ENCODE data around the gene PRKG1. TPM values are rescaled to one million over a fixed set of nuclear protein-coding genes. Genes with fewer than 3 reads are reported as not detected.
"Not testable (repeated sequence)": the region's sequence is repeated elsewhere in the genome, so short reads cannot be mapped to it uniquely, and the experiment has no call there.

The PRKG1 gene
- total RNA-seq, 1 experiment from 2014 or later = not detected

GRCh38 chr10:51745397-51745796 is 671.1 kb downstream of the PRKG1 start:
- no peaks in the 10 kb centered on the region for H3K27me3 ChIP-seq (replicated peaks)
- no peak for DNase-seq (ENCODE audit: low read depth in 1 of 2, low spot score in 2 of 2)
- no peak overlapping the region for H3K4me3 ChIP-seq
- H3K9me3 ChIP-seq (replicated peaks) = no peaks in the 10 kb centered on the region
- no peaks in the 10 kb centered on the region for H3K4me1 ChIP-seq (replicated peaks)
- H3K27ac ChIP-seq = no peak overlapping the region
- no peaks in the 10 kb centered on the region for H3K36me3 ChIP-seq

DNA sequence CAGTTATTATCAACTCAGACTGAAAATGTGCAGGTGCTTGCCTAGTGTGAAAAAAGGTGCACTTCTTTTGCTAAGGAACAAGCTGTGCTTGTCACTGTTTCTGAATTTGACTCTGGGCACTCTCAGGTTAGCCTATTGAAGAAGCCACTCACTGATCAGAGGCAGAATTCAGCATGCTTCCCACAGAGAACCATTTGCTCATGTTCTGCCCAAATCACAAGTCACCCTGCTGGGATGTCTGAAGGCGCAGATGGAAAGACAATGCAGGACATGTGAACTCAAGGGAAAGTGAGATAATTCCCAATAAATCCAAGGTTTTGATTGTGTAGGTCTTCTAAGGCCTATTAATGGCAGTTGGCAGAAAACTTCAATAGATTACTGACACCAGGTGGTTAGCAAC is 672.9 kb downstream of the PRKG1 start:
- H3K36me3 ChIP-seq = no peaks in the 10 kb centered on the region
- H3K4me1 ChIP-seq (replicated peaks) = no peaks in the 10 kb centered on the region
- no peak for DNase-seq (ENCODE audit: low read depth in 1 of 2, low spot score in 2 of 2)
- no peaks in the 10 kb centered on the region for H3K27me3 ChIP-seq (replicated peaks)
- no peak overlapping the region for H3K27ac ChIP-seq
- no peaks in the 10 kb centered on the region for H3K9me3 ChIP-seq (replicated peaks)
- no peak overlapping the region for H3K4me3 ChIP-seq

GRCh38 chr10:51748959-51749358 is 674.7 kb downstream of the PRKG1 start:
- H3K27me3 ChIP-seq (replicated peaks) = no peaks in the 10 kb centered on the region
- H3K36me3 ChIP-seq = no peaks in the 10 kb centered on the region
- H3K4me1 ChIP-seq (replicated peaks) = no peaks in the 10 kb centered on the region
- no peaks in the 10 kb centered on the region for H3K9me3 ChIP-seq (replicated peaks)
- no peak overlapping the region for H3K27ac ChIP-seq
- no peak for DNase-seq (ENCODE audit: low read depth in 1 of 2, low spot score in 2 of 2)
- no peak overlapping the region for H3K4me3 ChIP-seq

DNA sequence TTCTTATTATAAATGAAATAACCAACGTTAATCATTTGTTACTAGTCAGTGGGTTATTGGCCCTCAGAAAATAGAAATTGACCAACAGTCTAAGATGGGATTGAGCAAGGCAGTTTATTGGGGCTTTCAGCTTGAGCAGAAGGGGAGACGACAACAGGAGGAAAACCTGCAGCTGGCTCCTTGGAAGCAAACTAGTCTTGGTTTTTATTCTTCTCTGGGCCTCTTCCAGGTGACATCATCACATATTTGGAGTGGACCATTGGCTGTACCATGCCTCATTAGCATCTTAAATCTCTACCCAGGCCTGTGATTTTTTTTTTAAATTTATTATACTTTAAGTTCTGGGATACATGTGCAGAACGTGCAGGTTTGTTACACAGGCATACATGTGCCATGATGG is 684.1 kb downstream of the PRKG1 start:
- no peaks in the 10 kb centered on the region for H3K4me1 ChIP-seq (replicated peaks)
- H3K36me3 ChIP-seq = no peaks in the 10 kb centered on the region
- H3K4me3 ChIP-seq = no peak overlapping the region
- no peak overlapping the region for H3K27ac ChIP-seq
- no peak for DNase-seq (ENCODE audit: low read depth in 1 of 2, low spot score in 2 of 2)
- no peaks in the 10 kb centered on the region for H3K9me3 ChIP-seq (replicated peaks)
- no peaks in the 10 kb centered on the region for H3K27me3 ChIP-seq (replicated peaks)

DNA sequence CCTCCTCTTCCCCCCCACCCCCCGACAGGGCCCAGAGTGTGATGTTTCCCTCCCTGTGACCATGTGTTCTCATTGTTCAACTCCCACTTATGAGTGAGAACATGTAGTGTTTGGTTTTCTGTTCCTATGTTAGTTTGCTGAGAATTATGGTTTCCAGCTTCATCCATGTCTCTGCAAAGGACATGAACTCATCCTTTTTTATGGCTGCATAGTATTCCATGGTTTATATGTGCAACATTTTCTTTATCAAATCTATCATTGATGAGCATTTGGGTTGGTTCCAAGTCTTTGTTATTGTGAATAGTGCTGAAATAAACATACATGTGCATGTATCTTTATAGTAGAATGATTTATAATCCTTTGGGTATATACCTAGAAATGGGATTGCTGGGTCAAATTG is 684.6 kb downstream of the PRKG1 start:
- not testable (repeated sequence) for H3K36me3 ChIP-seq; H3K27ac ChIP-seq; H3K4me1 ChIP-seq (replicated peaks); DNase-seq (ENCODE audit: low read depth in 1 of 2, low spot score in 2 of 2); H3K27me3 ChIP-seq (replicated peaks); H3K4me3 ChIP-seq; H3K9me3 ChIP-seq (replicated peaks)

DNA sequence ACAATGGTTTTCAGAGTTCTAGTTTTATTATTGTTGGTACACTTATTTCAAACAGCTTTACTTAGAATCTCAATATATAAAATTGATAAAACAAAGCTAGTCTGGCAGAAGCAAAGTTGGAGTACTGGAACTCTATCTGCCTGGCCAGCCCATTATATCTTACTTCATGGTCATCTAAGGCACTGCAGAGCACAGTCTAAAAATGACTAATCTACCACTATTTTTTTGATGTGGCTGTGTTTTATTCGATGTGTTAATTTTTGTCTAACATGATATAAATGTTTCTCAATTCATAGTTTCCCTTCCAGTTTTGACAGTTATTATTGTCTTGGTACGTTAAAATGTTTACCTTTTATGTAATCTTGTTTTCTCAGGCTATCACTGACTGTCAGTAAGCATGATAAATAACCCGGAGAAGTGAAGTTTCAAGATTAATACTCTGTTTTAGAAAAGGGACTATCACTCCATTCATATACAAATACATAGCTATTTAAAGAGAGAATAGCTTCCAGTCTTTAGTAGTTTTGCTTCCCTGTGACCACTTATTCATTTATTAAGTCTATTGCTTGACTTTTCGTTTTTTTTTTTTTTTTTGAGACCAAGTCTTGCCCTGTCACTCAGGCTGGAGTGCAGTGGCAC is 685.7 kb downstream of the PRKG1 start:
- Histone ChIP-seq H3K4me3 (no peak overlapping the region), H3K27me3 (replicated peaks) (no peaks in the 10 kb centered on the region), H3K4me1 (replicated peaks) (no peaks in the 10 kb centered on the region), H3K36me3 (no peaks in the 10 kb centered on the region), H3K9me3 (replicated peaks) (no peaks in the 10 kb centered on the region), H3K27ac (no peak overlapping the region)
- DNase-seq (ENCODE audit: low read depth in 1 of 2, low spot score in 2 of 2) = no peak

GRCh38 chr10:51760864-51761640 is 686.8 kb downstream of the PRKG1 start:
- H3K4me1 ChIP-seq (replicated peaks) = no peaks in the 10 kb centered on the region
- H3K27ac ChIP-seq = no peak overlapping the region
- no peaks in the 10 kb centered on the region for H3K27me3 ChIP-seq (replicated peaks)
- H3K9me3 ChIP-seq (replicated peaks) = no peaks in the 10 kb centered on the region
- DNase-seq (ENCODE audit: low read depth in 1 of 2, low spot score in 2 of 2) = no peak
- H3K4me3 ChIP-seq = no peak overlapping the region
- H3K36me3 ChIP-seq = no peaks in the 10 kb centered on the region

DNA sequence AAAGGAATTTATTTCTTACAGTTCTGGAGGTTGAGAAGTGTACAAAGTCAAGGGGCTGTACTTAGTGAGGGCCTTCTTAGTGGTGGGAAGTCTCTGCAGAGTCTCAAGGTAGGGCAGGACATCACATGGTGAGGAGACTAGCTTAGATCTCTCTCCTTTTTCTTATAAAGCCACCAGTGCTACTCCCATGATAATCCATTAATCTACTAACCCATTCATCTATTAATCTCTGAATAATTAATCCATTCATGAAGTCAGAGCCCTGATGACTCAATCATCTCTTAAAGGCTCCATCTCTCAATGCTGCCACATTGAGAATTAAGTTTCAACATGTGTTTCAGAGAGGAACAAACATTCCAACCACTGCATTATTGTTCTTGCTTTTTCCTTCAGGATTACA is 689.5 kb downstream of the PRKG1 start:
- Histone ChIP-seq H3K36me3 (no peaks in the 10 kb centered on the region), H3K27me3 (replicated peaks) (no peaks in the 10 kb centered on the region), H3K9me3 (replicated peaks) (no peaks in the 10 kb centered on the region), H3K4me3 (no peak overlapping the region), H3K27ac (no peak overlapping the region), H3K4me1 (replicated peaks) (no peaks in the 10 kb centered on the region)
- DNase-seq (ENCODE audit: low read depth in 1 of 2, low spot score in 2 of 2) = no peak

- Histone ChIP-seq H3K27me3 (replicated peaks) (no peaks in the 10 kb centered on the region), H3K9me3 (replicated peaks) (no peaks in the 10 kb centered on the region), H3K27ac (no peak overlapping the region), H3K4me1 (replicated peaks) (no peaks in the 10 kb centered on the region), H3K4me3 (no peak overlapping the region), H3K36me3 (no peaks in the 10 kb centered on the region)
- DNase-seq (ENCODE audit: low read depth in 1 of 2, low spot score in 2 of 2) = no peak
Observed at GRCh38 chr10:51765284-51765971, 691.1 kb downstream of the PRKG1 start.

DNA sequence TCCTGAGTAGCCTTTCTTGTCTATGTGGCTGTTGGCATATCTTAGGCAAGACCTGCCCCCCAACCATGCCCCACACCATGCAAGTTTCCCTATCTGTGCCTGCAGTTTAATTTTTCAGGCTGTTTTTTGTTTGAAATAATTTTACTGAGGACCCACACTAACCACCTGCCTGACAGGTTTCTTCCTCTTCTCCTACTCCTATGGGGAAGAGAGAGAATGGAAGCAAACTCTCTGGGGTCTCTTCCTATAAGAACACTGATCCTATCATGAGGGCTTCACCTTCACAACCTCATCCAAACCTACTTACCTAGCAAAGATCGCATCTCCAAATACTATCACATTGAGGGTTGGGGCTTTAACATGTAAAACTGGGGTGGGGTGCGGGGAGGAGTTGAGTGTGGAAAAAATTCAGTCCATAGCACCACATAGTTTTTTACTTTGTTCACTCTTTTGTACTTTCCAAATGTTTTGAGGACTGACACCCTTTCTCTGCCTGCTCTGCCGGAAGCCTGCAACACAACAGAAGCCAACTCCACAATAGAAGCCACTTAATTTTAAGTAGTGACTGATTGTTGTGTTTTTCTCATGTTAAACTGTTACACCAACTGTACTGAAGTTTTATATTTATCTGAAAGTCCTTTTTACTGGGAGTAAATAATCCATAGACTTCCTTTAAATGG is 692.3 kb downstream of the PRKG1 start:
- H3K4me1 ChIP-seq (replicated peaks) = no peaks in the 10 kb centered on the region
- H3K27ac ChIP-seq = no peak overlapping the region
- H3K36me3 ChIP-seq = no peaks in the 10 kb centered on the region
- H3K4me3 ChIP-seq = no peak overlapping the region
- H3K27me3 ChIP-seq (replicated peaks) = no peaks in the 10 kb centered on the region
- no peaks in the 10 kb centered on the region for H3K9me3 ChIP-seq (replicated peaks)
- DNase-seq (ENCODE audit: low read depth in 1 of 2, low spot score in 2 of 2) = no peak

DNA sequence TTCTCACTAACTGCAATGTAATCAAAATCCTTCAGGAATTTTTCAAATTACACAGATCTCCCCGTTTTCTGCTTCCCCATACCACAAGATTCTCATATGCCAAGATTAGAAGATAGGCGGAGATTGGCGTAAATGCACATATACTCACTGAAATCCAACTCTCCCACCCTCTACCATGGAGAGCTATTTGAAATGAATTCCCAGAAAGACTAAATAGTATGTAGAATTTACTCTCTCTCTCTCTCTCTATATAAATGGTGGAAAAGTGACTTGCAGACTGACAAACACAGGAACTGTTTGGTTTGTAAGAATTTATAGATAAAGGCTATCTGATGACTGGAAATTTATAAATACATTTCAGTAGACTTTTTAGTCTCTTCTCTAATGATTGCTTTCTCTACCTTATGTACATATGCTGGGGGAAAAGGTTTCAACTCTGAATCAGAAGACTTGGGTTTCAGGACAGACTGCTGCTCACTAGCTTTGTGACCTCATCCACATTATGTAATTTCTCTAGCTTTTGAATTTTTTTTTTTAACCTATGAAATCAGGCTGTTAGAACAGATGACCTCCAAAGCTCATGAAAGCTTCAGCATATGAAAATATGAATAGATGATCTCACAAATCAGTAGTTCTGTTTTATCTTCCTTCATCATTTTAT is 692.9 kb downstream of the PRKG1 start:
- H3K9me3 ChIP-seq (replicated peaks) = no peaks in the 10 kb centered on the region
- no peak overlapping the region for H3K27ac ChIP-seq
- H3K36me3 ChIP-seq = no peaks in the 10 kb centered on the region
- no peak overlapping the region for H3K4me3 ChIP-seq
- no peaks in the 10 kb centered on the region for H3K27me3 ChIP-seq (replicated peaks)
- no peak for DNase-seq (ENCODE audit: low read depth in 1 of 2, low spot score in 2 of 2)
- no peaks in the 10 kb centered on the region for H3K4me1 ChIP-seq (replicated peaks)

GRCh38 chr10:51768886-51769465 is 694.7 kb downstream of the PRKG1 start:
- no peaks in the 10 kb centered on the region for H3K4me1 ChIP-seq (replicated peaks)
- no peak for DNase-seq (ENCODE audit: low read depth in 1 of 2, low spot score in 2 of 2)
- no peaks in the 10 kb centered on the region for H3K9me3 ChIP-seq (replicated peaks)
- H3K27me3 ChIP-seq (replicated peaks) = no peaks in the 10 kb centered on the region
- H3K4me3 ChIP-seq = no peak overlapping the region
- no peaks in the 10 kb centered on the region for H3K36me3 ChIP-seq
- H3K27ac ChIP-seq = no peak overlapping the region

GRCh38 chr10:51770709-51771108 is 696.4 kb downstream of the PRKG1 start:
- Histone ChIP-seq H3K4me1 (replicated peaks) (no peaks in the 10 kb centered on the region), H3K36me3 (no peaks in the 10 kb centered on the region), H3K27me3 (replicated peaks) (no peaks in the 10 kb centered on the region), H3K9me3 (replicated peaks) (no peaks in the 10 kb centered on the region), H3K4me3 (no peak overlapping the region), H3K27ac (no peak overlapping the region)
- no peak for DNase-seq (ENCODE audit: low read depth in 1 of 2, low spot score in 2 of 2)
